A549 (cell line): ENCODE data around the gene KCNQ1. TPM values are rescaled to one million over a fixed set of nuclear protein-coding genes. Genes with fewer than 3 reads are reported as not detected.

Experiments
- ATAC-seq, 2 experiments: fragments of 200-7000 bp in 1 of 2; fragments of >200 bp in 1 of 2; cut with Nextera tagmentation in 1 of 2; cut with Tn5 transposase in 1 of 2; 3 replicates each; pipeline versions ENCODE4 v1.8.0 to v1.9.1; 2018 to 2020; ENCODE audit warnings: mild to moderate bottlenecking in 1 of 2, moderate library complexity in 1 of 2
- CTCF ChIA-PET: fragments of 300-600 bp; sonication (Branson Sonifier 250); formaldehyde crosslinking; extraction: SDS; loops from one replicate; lab custom pipeline; 2021; ENCODE audit warnings: antibody characterized with exemption, inconsistent platforms; lab: Yijun Ruan, JAX
- POLR2A ChIA-PET: fragments of 350-600 bp; formaldehyde crosslinking; extraction: SDS; loops from one replicate; lab custom pipeline; 2021; ENCODE audit warnings: antibody characterized with exemption, inconsistent platforms; lab: Yijun Ruan, JAX
- DNase-seq, 2 experiments: peaks; one replicate each; pipeline versions ENCODE4 v3.0.0 to v3.0.0-alpha.2; 2011 to 2016; ENCODE audit warnings: low read depth in 1 of 2, low spot score in 1 of 2
- FAIRE-seq: peaks from 2 replicates; lab custom pipeline; 2011; peaks lifted over from hg19 to GRCh38; lab: Jason Lieb, UNC
- H3K27ac ChIP-seq, 2 experiments: fragments of >200 bp; sonication (Bioruptor Twin); formaldehyde crosslinking; 3 replicates each; pipeline ENCODE4 v1.5.1; 2016 to 2017
- H3K4me1 ChIP-seq: fragments of >200 bp; sonication (Bioruptor Twin); formaldehyde crosslinking; 3 replicates; pipeline ENCODE4 v1.6.1; 2016
- H3K4me2 ChIP-seq: fragments of >200 bp; sonication (Bioruptor Twin); formaldehyde crosslinking; 3 replicates; pipeline ENCODE4 v1.6.1; 2016
- H3K4me3 ChIP-seq: fragments of >200 bp; sonication (Bioruptor Twin); formaldehyde crosslinking; 3 replicates; pipeline ENCODE4 v1.5.1; 2016
- H3K9me3 ChIP-seq: fragments of >200 bp; sonication (Bioruptor Twin); formaldehyde crosslinking; 3 replicates; pipeline ENCODE4 v1.6.1; 2016
- BHLHE40 ChIP-seq: IDR thresholded peaks from 2 replicates; pipeline ENCODE4 v1.6.1; 2012; ENCODE audit warnings: low read depth, low read length, inconsistent platforms
- CEBPB ChIP-seq, 2 experiments: fragments of >200 bp in 1 of 2; sonication (Bioruptor Twin) in 1 of 2; formaldehyde crosslinking in 1 of 2; IDR thresholded peaks; 2 replicates each; pipeline ENCODE4 v1.6.1; 2012 to 2016
- CHD2 ChIP-seq: fragments of 150-350 bp; IDR thresholded peaks from 2 replicates; pipeline ENCODE4 v1.6.1; 2014; ENCODE audit warnings: low read length; ENCODE audit not compliant: partially characterized antibody
- EP300 ChIP-seq, 2 experiments: fragments of >200 bp; sonication (Bioruptor Twin); formaldehyde crosslinking; IDR thresholded peaks; 2 replicates in 1 of 2; 3 replicates in 1 of 2; pipeline ENCODE4 v1.6.1; 2016 to 2017
- FOSL2 ChIP-seq, 2 experiments: fragments of 450-650 bp in 1 of 2; fragments of >200 bp in 1 of 2; sonication (Bioruptor Twin) in 1 of 2; formaldehyde crosslinking; IDR thresholded peaks; 2 replicates each; pipeline versions ENCODE4 v1.5.0 to v1.6.1; 2016 to 2020; ENCODE audit warnings: mild to moderate bottlenecking in 1 of 2, moderate library complexity in 1 of 2
- HDAC2 ChIP-seq: fragments of 200-600 bp; sonication (generic); IDR thresholded peaks from 2 replicates; pipeline ENCODE4 v1.6.1; 2016
- JUN ChIP-seq, 2 experiments: fragments of >200 bp; sonication (Bioruptor Twin); formaldehyde crosslinking; IDR thresholded peaks; 2 replicates in 1 of 2; 3 replicates in 1 of 2; pipeline ENCODE4 v1.6.1; 2016 to 2017
- KDM1A ChIP-seq: fragments of 200-600 bp; sonication (generic); IDR thresholded peaks from 2 replicates; pipeline ENCODE4 v1.6.1; 2016; ENCODE audit warnings: low read depth, mild to moderate bottlenecking
- MAFK ChIP-seq: fragments of 450-650 bp; IDR thresholded peaks from 2 replicates; pipeline ENCODE4 v1.6.1; 2014; ENCODE audit not compliant: partially characterized antibody
- MAZ ChIP-seq: fragments of 150-350 bp; IDR thresholded peaks from 2 replicates; pipeline ENCODE4 v1.6.1; 2014; ENCODE audit warnings: antibody characterized with exemption, low read depth, low read length, borderline replicate concordance
- NFE2L2 ChIP-seq: fragments of 150-350 bp; conservative IDR thresholded peaks from 2 replicates; pipeline ENCODE4 v1.6.1; 2014; ENCODE audit warnings: low read length
- PHF8 ChIP-seq: fragments of 200-600 bp; sonication (generic); IDR thresholded peaks from 2 replicates; pipeline ENCODE4 v1.6.1; 2016; ENCODE audit warnings: low read depth, mild to moderate bottlenecking, antibody characterized with exemption, moderate library complexity, borderline replicate concordance
- POLR2AphosphoS2 ChIP-seq: conservative IDR thresholded peaks from 2 replicates; pipeline ENCODE4 v1.6.1; 2012; ENCODE audit warnings: low read length, improper control_type of control experiment, inconsistent platforms
- SMC3 ChIP-seq: fragments of >200 bp; sonication (Bioruptor Twin); formaldehyde crosslinking; IDR thresholded peaks from 3 replicates; pipeline ENCODE4 v1.6.1; 2018; ENCODE audit warnings: inconsistent platforms
- TFCP2L1 ChIP-seq: fragments of 250-450 bp; sonication (Bioruptor Pico); IDR thresholded peaks from 2 replicates; pipeline ENCODE4 v1.5.0; 2021; ENCODE audit warnings: mild to moderate bottlenecking
- TP53 ChIP-seq: fragments of 250-450 bp; sonication (Bioruptor Pico); IDR thresholded peaks from 2 replicates; pipeline ENCODE4 v1.5.0; 2021; ENCODE audit warnings: mild to moderate bottlenecking, moderate library complexity
- ZNF302 ChIP-seq: fragments of 250-450 bp; sonication (Bioruptor Pico); IDR thresholded peaks from 2 replicates; pipeline ENCODE4 v1.9.0; 2021; ENCODE audit warnings: inconsistent platforms, mild to moderate bottlenecking, moderate library complexity
- ZSCAN20 ChIP-seq: fragments of 250-450 bp; sonication (Bioruptor Pico); IDR thresholded peaks from 2 replicates; pipeline ENCODE4 v1.8.0; 2022; ENCODE audit warnings: mild to moderate bottlenecking, moderate library complexity
- WGBS: methylation state at CpG from one replicate; pipeline ENCODE4 v1.1.6; 2017; ENCODE audit errors: missing lambda C conversion rate; 5-methylcytosine and 5-hydroxymethylcytosine counted together
- polyA plus RNA-seq, 4 experiments: library from polyadenylated mRNA; depleted of rRNA in 3 of 4; stranded (reverse); fragments of >200 nt; fragmentation: RNase III in 1 of 4; extraction: RNeasy Plus Mini Kit Qiagen cat#74134 plus additional on column Dnase treatment in 1 of 4; gene quantifications; 2 replicates in 3 of 4; 3 replicates in 1 of 4; pipeline ENCODE4 v1.2.3, GENCODE V29; 2011 to 2017
- TF ChIP-seq, protein P1 (sequence below): fragments of 450-650 bp; IDR thresholded peaks from 2 replicates; pipeline ENCODE4 v1.6.1; 2014; ENCODE audit warnings: antibody characterized with exemption
- TF ChIP-seq, protein P2 (sequence below): fragments of >200 bp; sonication (Bioruptor Twin); formaldehyde crosslinking; IDR thresholded peaks from 2 replicates; pipeline ENCODE4 v1.6.1; 2016

KCNQ1 gene
- polyA plus RNA-seq, 2 of the 4 experiments (the other 2 are of a cell fraction): 0.14 to 0.17 TPM

DNA sequence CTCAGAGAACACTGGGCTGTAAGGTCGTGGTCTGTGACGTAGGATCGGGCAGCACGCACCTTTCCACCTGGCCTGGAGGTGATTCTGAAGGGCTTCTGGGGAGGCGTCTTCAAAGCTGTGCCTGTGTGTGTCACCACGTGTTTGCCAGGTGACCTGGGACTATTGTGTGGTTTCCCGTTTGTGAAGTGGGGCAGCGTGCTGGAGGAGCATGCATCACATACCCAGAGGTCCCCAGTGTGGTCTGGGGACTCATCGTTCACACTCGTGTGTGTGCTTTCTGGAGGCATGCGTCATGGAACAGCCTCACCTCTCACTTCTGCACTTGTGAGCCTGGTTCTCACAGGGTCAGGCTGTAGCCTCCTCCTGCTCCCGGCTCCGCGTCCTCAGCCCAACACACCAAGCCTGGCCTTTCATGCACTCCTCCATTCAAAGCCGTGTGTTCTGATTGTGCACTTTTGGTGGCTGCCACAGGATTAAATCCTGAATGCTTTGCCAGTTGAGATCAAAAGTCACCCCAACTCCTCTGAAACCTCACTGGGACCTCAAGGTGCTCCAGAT, 148.7 kb downstream of the KCNQ1 start:
- 66% methylated on average over 15 of the region's 15 CpGs for WGBS
- TF ChIP-seq MAZ (no peak), CEBPB (IDR thresholded peaks at IDR 0.05) (no peak), POLR2AphosphoS2 (no peak)
- TF ChIP-seq, all 56 proteins: peak for 0
- Histone ChIP-seq H3K9me3 (peaks cover 15% of the 10 kb centered on the region; the same call in 2 of the 3 replicates), H3K27ac (no peak overlapping the region), H3K4me2 (no peak overlapping the region), H3K4me1 (no peaks in the 10 kb centered on the region), H3K4me3 (no peak overlapping the region)
- CTCF ChIA-PET: no interaction called here
- no peak for FAIRE-seq
- POLR2A ChIA-PET: no interaction called here
- no peak for DNase-seq
- no peak for ATAC-seq

DNA sequence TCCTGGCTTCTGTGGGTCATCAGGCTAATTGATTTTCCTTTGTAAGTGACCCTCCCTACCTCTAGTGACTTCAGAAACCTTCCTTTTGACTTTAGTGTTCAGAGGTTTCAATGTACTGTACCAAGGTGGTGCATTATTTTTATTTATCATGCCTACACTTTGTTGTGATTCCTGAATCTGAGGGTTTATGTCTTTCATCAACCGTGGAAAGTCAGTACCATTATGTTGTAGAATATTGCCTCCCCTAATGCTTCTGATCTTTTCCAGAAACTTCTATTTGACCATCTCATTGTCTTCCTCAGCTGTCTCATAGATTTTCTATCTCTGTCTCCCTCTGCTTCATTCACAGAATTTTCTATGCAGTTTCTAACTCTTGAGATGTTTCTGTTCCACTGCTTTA, 149.5 kb downstream of the KCNQ1 start:
- TF ChIP-seq POLR2AphosphoS2 (no peak), TFCP2L1 (CRISPR knock-in tag) (no peak), BHLHE40 (no peak), PHF8 (no peak), SMC3 (no peak), ZNF302 (CRISPR knock-in tag) (no peak), TP53 (CRISPR knock-in tag) (no peak), JUN (IDR thresholded peaks at IDR 0.05) (no peak), ZSCAN20 (CRISPR knock-in tag) (no peak), FOSL2 (IDR thresholded peaks at IDR 0.05) (no peak), FOSL2 (CRISPR knock-in tag; IDR thresholded peaks at IDR 0.05) (no peak), KDM1A (no peak), HDAC2 (no peak), EP300 (IDR thresholded peaks at IDR 0.05) (no peak)
- TF ChIP-seq, protein P1, sequence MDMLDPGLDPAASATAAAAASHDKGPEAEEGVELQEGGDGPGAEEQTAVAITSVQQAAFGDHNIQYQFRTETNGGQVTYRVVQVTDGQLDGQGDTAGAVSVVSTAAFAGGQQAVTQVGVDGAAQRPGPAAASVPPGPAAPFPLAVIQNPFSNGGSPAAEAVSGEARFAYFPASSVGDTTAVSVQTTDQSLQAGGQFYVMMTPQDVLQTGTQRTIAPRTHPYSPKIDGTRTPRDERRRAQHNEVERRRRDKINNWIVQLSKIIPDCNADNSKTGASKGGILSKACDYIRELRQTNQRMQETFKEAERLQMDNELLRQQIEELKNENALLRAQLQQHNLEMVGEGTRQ: no peak
- H3K4me1 ChIP-seq: no peaks in the 10 kb centered on the region
- no peak for FAIRE-seq
- H3K4me3 ChIP-seq: no peak overlapping the region
- 21% methylated on average over 1 of the region's 1 CpG for WGBS
- peaks cover 18% of the 10 kb centered on the region; the same call in 2 of the 3 replicates for H3K9me3 ChIP-seq
- H3K4me2 ChIP-seq: no peak overlapping the region
- ATAC-seq: no peak
- ChIA-PET CTCF (no interaction called here), POLR2A (no interaction called here)
- H3K27ac ChIP-seq: no peak overlapping the region
- DNase-seq: no peak

DNA sequence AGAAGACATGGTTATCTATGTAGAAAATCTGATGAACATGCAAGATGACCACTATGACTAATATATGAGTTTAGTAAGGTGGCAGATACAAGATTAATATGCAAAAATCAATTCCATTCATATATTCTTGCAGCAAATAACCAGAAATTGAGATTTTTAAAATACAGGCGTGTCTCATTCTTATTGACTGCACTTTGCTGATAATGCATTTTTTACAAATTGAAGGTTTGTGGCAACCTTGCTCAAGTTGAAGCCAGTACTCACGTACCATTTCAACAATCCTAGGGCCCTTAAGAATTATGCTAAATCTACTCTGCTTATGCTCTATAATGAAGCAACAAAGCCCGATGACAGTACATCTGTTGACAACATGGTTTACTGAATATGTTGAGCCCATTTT, 150.4 kb downstream of the KCNQ1 start:
- Histone ChIP-seq H3K9me3 (peaks cover 18% of the 10 kb centered on the region; the same call in 2 of the 3 replicates), H3K4me1 (no peaks in the 10 kb centered on the region), H3K4me3 (no peak overlapping the region), H3K4me2 (no peak overlapping the region), H3K27ac (no peak overlapping the region)
- POLR2A ChIA-PET: no interaction called here
- ATAC-seq: no peak
- 17% methylated on average over 3 of the region's 3 CpGs for WGBS
- no peak for FAIRE-seq
- TF ChIP-seq, protein P2, sequence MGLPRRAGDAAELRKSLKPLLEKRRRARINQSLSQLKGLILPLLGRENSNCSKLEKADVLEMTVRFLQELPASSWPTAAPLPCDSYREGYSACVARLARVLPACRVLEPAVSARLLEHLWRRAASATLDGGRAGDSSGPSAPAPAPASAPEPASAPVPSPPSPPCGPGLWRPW: no peak
- peak; percentile 88 for TF ChIP-seq MAFK
- CTCF ChIA-PET: no interaction called here
- no peak for DNase-seq

DNA sequence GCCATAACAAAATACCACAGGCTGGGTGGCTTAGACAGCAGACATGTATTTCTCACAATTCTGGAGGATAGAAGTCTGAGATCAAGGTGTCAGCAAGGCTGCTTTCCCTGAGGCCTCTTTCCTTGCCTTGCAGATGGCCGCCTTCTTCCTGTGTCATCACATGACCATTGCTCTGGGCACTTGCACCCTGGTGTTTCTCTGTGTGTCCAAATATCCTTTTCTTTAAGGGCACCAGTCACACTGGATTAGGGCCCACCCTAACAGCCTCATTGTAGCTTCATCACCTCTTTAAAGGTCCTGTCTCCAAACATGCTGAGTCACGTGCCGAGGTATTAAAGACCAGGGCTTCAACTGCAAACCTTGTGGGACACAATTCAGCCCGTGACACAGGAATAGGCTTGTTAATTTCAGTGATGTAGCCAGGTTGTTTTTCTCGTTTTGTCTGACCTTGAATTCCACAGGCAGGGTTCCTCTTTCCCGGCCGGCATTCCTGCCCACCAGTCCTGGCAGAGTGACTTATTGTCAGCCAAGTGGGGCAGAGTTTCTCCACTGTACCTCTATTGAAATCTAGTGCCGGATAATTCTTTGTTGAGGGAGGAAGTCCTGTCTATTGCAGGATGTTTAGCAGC, 154.9 kb downstream of the KCNQ1 start:
- ATAC-seq: no peak
- Histone ChIP-seq H3K9me3 (peaks cover 14% of the 10 kb centered on the region; the same call in 2 of the 3 replicates), H3K27ac (0 out of 6 replicates have a peak overlapping the region, but pooled peaks of 1 of the 2 experiments have one; percentile 24), H3K4me2 (no peak overlapping the region), H3K4me1 (no peaks in the 10 kb centered on the region), H3K4me3 (no peak overlapping the region)
- DNase-seq: no peak
- ChIA-PET POLR2A (no interaction called here), CTCF (no interaction called here)
- WGBS: 64% methylated on average over 8 of the region's 8 CpGs
- FAIRE-seq: no peak
- no peak for TF ChIP-seq CHD2
- peak; percentile 21; the same call in 1 of the 2 replicates for TF ChIP-seq NFE2L2
- peak; percentile 36 for TF ChIP-seq MAFK
